ENCODE data around the gene C14orf180. TPM values are rescaled to one million over a fixed set of nuclear protein-coding genes. Genes with fewer than 3 reads are reported as not detected.

C14orf180 gene
- total and polyA plus RNA-seq, 10 of the 15 experiments (the other 5 are each of a cell fraction or from before 2014, with no cell fraction given), result not detected

- Histone ChIP-seq H3K27ac (ENCODE audit: control insufficient read depth, insufficient read depth) (no peak overlapping the region), H3K27me3 (replicated peaks in 1 of 2; ENCODE audit: control insufficient read depth in 2 of 2, insufficient read depth in 2 of 2, low read length in 1 of 2) (peaks cover 0 to 2% of the 10 kb centered on the region in 2 experiments; a peak in 2 of 4 replicates), H4K20me1 (ENCODE audit: control insufficient read depth, insufficient read depth) (no peaks in the 10 kb centered on the region), H3K79me2 (ENCODE audit: control insufficient read depth, insufficient read depth, low read length) (no peaks in the 10 kb centered on the region), H3K4me1 (ENCODE audit: control insufficient read depth, insufficient read depth, low read length) (no peaks in the 10 kb centered on the region), H3K4me3 (no peak overlapping the region), H3K4me2 (ENCODE audit: control insufficient read depth, insufficient read depth) (no peak overlapping the region), H3K9ac (ENCODE audit: control insufficient read depth, insufficient read depth, low read length) (no peak overlapping the region), H2AFZ (ENCODE audit: control insufficient read depth, low read depth, low read length) (no peak overlapping the region), H3K36me3 (ENCODE audit: control insufficient read depth in 2 of 2, insufficient read depth in 2 of 2, low read length in 1 of 2) (no peaks in the 10 kb centered on the region), H3K9me3 (replicated peaks; ENCODE audit: control insufficient read depth, insufficient read depth, low read length) (no peaks in the 10 kb centered on the region)
- SMC1A ChIA-PET (ENCODE audit: uncharacterized antibody, unreplicated experiment), result no interaction called here
- DNase-seq (ENCODE audit: low read depth, low spot score) (no peak), ATAC-seq (no peak), FAIRE-seq (no peak)
- no peak for TF ChIP-seq STAT3 (IDR thresholded peaks at IDR 0.05; ENCODE audit: low read depth, low read length)
- no peak for TF ChIP-seq E4F1 (IDR thresholded peaks at IDR 0.05; ENCODE audit: borderline replicate concordance, partially characterized antibody)
- TF ChIP-seq YBX1 (IDR thresholded peaks at IDR 0.05), result no peak
- no peak for TF ChIP-seq ZZZ3 (IDR thresholded peaks at IDR 0.05; ENCODE audit: control insufficient read depth, insufficient read length, low read depth)
- no peak for TF ChIP-seq ZBTB33 (IDR thresholded peaks at IDR 0.05)
- TF ChIP-seq RUNX3 (IDR thresholded peaks at IDR 0.05; ENCODE audit: low read length), result no peak
- no peak for TF ChIP-seq PBX3 (IDR thresholded peaks at IDR 0.05; ENCODE audit: insufficient replicate concordance, low read depth, low read length)
- TF ChIP-seq IRF3 (IDR thresholded peaks at IDR 0.05), result no peak
- TF ChIP-seq SRF (IDR thresholded peaks at IDR 0.05; ENCODE audit: low read depth in 2 of 2, low read length in 2 of 2), result no peak
- no peak for TF ChIP-seq MTA3 (IDR thresholded peaks at IDR 0.05; ENCODE audit: borderline replicate concordance, low read length)
- no peak for TF ChIP-seq CBX5 (IDR thresholded peaks at IDR 0.05; ENCODE audit: low read depth)
- in situ Hi-C loops (cut with MboI), result no loop called here
- RAD21 ChIA-PET (ENCODE audit: unreplicated experiment), result no interaction called here
- WGBS (ENCODE audit: insufficient coverage, insufficient replicate concordance, low lambda C conversion rate, missing lambda C conversion rate), result 24% methylated on average over 9 of the region's 9 CpGs
- CTCF ChIA-PET, result interaction anchor here (0.9 kb wide), 1 partner anchor 724 kb away, joined by 3 read pairs; no protein-coding TSS in a partner anchor
- BruUV-seq (replicated peaks), result no TSS peak
- POLR2A ChIA-PET, result no interaction called here
- intact Hi-C loops (cut with micrococcal nuclease; ENCODE audit: unreplicated experiment), result no loop called here
Measured at GRCh38 chr14:104576970-104577332, 2.6 kb upstream of the C14orf180 start.

Measured in GM12878 (cell line).